HG02610 (cell line): Measurements from ENCODE around the gene RASEF.

Experiments
- ATAC-seq: cut with Tn5 transposase; IDR thresholded peaks from one replicate; pipeline ENCODE4 v1.9.1; 2021; ENCODE audit warnings: mild to moderate bottlenecking, moderate library complexity; ENCODE audit not compliant: unreplicated experiment

The RASEF gene

DNA sequence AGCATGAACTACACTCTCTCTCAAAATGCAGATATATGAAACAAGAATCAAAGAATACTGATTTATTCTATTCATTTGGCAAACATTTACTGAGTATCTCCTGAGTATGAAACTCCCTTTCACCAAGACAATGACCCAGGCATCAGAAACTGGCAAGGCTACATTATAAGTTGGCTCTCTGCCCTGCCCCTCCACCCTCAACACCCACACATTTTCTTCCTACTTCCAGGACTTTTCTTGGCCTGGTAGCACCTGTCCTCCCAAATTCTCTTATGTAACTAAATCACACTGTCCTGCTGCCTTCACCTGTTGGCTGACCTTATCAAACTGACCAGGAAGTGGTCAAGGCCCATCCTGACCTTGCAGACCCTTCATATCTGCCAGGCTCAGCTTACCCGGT is 3.5 kb downstream of the RASEF start:
- ATAC-seq: no peak

DNA sequence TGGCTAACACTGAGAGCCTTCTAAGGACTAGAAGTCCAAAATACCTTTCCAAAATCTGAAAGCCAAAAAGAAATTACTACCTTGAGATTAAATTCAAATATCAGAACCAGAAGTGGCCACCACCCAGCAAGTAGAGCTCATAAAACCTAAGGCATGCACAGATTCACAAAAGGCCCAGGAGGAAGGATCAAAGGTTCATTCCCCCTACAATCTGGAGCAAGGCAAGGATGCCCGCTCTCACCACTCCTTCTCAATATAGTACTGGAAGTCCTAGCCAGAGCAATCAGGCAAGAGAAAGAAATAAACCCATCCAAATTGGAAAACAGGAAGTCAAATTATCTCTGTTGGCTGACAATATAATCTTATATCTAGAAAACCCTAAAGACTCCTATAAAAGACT is 6.0 kb downstream of the RASEF start:
- ATAC-seq: no peak

DNA sequence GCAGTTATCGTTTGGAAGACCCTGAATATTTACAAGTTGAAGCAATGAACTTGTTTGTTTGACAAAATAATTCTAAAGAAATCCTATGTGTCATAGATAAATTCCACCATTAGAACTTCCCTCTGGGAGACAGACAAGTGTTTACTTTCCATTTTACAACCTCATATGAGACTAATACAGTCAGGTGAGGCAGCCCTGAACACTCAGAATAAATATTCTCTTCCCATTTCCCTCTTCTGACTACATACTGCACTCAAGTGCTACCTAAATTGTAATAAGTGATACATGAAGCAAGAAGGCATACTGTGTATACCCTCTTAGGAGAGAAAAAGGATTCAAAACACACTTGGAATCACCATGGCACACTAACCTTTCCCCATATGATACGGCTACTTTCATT is 6.8 kb downstream of the RASEF start:
- ATAC-seq: no peak

DNA sequence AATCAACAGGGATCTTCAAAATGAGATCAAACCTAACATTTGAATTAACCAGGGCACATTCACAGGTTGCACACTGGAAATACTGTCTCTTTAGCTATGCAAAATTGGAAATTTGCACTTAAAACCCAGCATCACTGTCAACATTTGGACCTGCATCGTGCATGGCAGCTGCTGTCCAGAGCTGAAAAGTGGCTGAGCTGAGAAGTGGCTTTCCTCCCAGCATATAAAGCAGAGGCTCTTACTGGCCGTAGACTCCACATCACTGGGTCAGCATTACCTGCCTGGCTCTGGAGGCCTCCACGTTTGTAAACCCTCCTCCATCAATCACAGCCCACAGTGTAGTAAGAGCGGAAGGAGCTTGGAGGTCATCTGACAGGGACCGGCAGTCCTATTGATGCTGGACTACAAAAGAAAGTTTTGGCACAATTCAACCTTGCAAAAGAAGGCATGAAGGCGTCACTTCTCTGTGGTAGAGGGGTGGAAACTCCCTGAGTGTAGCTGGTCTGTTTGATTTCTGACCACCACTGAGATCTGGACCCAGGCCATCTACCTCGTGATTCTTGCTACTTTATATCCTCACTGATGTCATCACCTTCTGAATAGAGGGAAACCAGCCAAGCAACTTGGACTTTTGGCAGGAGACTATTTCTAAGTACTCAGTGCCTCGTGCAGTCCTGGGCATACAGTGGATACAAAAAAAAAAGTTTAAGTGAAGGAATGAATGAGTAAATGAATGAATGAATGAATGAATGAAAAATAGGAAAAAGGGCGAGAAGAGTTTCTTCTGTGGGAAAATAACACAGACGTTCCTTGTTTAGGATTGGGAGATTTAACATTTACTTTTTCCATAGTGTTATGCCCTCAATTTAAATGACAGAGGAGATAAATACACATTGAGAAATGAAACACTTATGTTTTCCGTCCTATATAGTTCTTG is 14.8 kb downstream of the RASEF start:
- no peak for ATAC-seq

DNA sequence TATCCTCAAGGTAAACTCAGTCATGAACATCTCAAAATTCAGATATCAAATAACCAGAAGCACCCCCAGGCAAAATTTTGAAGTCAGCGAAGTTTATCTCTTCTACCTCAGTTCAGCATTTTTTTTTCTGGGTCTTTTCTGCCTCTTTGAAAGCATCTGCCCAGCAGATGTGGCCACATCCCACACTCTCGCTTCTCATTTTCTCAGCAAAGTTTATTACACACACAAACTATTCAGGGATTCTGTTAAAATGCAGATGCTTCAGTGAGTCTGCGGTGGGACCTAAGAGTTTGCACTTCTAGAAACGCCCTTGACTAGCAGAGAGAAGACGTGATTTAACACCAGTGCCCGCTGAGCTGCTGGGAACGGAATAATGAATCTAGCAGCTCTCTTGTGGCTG is 19.3 kb downstream of the RASEF start:
- no peak for ATAC-seq

DNA sequence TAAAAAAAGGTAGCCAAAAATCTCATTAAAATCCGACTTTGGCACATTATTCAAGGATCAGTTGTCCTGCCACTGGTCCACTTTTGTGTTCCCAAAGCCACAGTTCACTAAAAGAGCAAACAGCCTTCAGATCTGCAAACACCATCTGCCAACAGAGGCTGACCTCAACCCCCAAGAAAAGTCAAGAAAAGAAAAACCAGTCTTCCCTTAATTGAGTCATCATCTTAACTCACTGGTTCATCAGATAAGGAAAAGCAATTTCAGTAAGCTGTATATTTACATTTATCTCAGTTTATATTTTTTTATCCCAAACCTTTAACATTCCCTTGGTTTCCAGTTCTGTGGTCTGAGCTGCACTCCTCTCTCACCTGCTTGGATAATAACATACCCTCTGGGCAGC is 21.2 kb downstream of the RASEF start:
- no peak for ATAC-seq

DNA sequence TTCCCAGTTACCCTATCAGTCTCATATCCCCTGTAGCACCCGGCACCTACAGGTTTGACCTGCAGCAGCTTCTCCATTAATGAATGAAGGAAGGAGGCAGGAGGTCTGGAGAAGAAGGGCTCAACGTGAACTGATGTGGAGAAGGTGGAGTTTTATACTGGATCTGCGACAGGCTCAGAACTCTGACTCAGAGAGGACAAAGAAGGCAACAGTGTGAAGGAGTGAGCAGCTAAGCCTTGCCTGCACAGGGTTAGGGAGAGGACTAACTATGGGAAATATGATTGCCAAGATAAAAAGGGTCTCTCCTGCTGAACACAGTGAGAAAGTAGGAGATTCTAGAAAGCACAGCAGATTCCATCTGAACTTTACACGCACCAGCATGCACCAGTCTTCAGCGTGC is 23.6 kb downstream of the RASEF start:
- ATAC-seq: no peak

DNA sequence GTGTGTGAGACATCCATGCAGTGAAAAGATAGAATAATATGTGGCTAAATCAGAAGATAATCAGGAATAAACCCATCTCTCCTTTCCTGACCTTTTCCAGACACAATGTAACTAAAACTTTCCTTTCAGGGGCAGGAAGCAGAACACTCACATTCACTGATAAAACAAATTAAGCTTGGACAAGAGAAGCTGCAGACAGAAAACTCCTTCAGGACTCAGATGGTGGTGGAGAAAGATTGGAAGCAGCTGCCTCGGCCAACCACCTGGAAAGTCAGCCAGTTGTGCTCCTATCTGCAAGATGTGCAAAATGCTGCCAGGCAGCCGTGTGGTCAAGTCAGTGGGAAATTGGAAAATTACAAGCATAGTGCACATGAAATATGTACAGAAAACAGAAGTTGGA is 26.9 kb downstream of the RASEF start:
- ATAC-seq: no peak

DNA sequence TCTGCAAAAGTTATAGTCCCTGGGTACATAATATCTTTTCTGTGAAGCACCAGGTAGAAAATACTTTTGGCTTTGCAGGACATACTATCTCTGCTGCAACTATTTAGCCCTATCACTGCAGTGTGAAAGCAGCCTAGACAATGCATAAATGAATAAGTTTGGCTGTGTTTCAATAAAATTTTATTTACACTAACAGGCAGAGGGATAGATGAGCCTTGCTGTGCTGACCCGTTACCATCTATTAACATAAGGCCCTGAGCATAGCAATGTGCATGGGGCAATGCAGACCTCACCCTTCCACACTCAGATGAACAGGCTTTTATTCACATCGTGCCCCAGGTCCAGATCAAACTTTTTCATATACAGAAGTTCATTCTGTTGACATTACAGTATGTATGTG is 27.8 kb downstream of the RASEF start:
- no peak for ATAC-seq

DNA sequence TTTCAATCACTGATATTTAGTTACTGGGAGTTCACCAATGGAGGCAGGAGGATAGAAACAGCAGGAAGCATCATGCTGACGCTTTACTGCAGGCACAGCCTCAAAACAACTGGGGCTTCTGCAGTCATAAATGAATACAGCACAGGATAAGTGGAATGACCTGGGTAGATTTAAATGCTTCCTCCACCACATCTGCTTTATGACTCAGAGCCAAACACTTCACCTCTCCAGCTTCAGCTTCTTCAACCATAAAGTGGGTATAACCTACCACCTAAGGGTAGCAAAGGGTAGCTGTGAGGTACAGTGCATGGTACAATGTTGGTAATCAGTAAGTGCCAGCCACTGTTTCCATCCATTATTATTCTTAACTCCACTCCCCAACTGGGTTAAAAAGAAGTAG is 28.4 kb downstream of the RASEF start:
- ATAC-seq: no peak

DNA sequence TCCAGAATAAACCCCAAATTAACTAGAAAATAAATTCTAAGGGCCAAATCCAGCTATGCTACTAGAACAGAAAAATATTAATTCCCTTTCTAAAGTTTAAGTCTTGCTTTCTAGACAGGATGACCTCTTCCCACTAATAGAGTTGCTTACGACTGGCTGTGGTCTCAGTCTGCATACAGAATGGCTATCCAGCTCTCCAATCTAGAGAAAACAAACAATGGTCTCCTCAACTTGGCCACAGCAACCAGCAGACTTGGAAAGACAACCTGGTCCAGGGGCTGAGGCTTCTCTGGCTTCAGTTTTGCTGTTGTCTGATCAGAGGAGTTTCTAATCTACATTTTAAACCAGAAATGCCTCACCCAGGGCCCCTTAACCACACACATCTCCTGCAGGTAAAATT is 28.9 kb downstream of the RASEF start:
- ATAC-seq: no peak

DNA sequence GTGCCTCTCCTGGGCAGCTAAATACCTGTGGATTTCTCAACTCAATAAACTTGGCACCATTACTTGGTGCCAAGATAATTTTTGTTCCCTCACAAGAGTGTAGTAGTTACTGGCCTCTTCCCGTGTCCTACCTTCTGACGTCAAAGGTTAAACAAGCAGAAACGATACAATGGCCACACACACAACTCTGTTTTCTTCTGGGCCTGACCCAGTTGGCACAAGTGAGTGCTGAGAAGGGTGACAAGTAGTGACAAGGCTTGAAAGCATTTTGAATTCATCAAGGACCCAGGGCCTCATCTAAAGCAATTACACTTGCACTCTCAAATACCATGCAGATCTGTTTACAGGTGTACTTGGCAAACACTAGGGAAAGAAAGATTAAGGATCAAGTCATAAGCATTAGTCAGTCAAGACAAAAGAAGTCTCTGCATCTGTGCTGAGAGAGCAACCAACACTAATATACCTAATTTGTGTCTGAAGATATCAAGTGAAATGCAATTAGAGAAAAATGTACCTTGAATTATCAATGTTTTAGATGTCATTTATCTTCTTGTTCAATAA is 30.8 kb downstream of the RASEF start:
- no peak for ATAC-seq

DNA sequence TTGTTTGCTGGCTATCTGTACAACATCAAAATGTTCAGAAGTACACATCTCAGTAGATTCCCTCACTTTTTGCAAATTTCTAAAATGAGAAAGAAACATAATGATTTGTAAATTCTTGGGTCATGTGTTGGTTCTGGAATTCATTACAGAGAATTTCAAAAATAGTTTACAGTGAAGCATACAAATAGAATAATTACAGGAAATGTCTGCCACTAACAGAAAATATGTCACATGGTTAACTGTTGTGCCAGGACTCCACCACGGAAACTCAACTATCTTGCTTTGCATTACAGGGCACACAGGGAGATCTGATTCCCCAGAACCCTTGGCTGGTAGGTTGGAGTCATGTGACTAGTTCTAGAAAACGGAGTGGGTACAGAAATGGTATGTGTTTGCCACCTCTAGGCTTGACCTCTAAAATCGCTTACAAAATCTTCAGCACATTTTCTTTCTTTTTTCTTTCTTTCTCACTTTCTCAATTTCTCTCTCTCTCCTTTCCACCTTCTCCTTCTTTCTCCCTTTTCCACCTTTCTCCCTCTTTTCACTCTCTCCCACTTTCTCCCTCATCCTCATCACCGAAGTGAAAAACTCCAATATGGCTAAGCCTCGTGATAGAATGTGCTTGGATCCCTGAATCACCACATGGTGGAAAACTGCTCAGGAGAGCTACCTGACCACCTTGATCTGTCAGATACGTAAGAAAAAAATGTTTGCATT is 32.4 kb downstream of the RASEF start:
- no peak for ATAC-seq

DNA sequence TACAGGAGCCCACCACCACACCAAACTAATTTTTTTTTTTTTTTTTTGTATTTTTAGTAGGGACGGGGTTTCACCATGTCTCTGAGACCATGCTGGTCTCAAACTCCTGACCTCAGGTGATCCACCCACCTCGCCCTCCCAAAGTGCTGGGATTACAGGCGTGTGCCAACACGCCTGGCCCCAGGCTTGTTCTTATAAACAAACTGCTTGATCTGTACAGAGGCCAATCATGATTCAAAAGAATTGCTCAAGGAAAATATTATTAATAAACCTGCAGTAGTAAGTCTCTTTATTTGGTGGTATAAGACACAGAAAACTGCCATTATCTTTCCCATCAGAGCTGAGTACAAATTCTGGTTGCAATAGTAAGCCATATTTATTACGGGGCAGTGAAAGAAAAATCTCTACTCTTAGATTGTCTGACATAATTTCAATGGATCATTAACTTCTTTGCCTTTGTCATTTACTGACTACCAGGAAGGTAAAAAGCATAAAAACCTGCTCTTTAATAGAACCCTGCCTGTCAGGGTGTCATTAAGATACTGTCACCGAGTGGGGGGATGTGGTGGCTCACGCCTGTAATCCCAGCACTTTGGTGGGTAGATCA is 33.3 kb downstream of the RASEF start:
- ATAC-seq: no peak

DNA sequence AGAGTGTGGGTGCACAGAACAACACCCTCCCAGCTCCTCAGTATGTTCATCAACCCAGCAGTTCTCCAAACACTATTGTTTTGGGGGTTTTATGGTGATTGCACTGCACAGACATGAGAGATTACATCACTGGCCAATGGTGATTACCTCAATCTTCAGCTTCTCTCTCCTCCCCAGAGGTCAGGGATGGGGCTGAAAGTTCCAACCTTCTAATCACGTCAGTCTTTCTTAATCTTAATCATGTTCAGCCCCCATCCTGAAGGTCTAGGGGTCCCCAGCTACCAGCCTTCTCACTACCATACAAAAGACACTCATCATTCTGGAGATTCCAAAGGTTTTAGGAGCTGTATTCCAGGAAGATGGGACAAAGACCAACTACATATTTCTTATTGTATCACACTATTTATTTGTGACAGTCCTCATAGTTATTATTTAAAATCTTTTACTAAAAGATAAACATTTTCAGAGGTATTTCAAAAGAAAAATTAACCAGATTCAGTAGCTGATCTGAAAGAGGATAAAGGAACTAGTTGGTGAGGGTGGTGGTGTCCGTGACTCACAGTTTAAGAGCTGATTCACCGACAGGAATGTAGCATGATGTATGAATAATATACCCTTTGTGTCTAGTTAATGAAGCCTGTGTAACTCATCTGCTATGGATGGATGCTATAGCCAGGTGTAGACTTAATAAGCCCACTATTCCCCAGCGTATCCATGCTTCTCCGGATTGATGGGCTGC is 35.6 kb downstream of the RASEF start:
- ATAC-seq: no peak

DNA sequence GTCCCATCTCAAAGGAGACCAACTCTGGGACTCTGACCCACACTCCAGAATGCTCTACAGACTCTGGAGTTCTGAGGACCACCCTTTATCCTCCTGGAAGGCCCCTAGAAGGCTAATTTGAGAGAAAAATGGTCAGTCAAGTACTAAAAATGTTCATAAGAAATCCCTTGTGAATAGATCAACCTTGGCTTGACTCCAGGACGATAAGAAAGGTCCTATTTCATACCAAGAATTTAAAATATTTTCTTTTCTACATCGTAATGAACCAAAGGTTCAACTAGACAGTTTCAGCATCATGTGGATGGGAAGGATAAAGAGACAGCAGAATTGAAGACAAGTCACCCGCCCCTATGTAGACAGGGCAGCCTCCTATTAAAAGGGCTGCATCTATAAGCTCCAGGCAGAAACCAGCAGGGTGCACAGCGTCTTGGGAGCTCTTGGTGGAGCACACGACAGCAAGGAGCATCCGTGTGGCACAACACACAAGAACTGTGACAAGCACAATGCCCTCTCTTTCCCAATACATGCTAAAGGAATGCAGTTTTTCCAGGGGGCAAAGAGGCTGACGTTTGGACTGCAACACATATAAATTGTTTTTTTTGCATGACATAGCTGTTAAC is 38.3 kb downstream of the RASEF start:
- ATAC-seq: no peak

DNA sequence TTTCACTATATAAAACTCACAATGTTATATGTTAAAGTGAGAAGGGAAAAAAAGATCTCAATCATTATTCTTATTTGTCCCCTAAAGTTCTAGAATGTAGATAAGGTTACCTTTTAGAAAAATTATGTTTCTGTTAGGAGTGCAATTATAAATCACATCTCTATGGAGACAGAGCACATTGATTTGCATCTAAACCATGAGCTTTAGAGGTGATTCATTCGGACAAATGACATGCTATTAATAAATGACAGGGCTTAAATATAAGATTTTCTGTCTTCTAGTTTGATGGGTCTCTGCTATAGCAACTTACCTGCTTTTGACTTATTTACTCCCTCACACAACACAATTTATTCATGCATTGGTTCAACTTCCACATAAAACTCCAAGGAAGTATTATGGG is 39.8 kb downstream of the RASEF start:
- ATAC-seq: no peak

DNA sequence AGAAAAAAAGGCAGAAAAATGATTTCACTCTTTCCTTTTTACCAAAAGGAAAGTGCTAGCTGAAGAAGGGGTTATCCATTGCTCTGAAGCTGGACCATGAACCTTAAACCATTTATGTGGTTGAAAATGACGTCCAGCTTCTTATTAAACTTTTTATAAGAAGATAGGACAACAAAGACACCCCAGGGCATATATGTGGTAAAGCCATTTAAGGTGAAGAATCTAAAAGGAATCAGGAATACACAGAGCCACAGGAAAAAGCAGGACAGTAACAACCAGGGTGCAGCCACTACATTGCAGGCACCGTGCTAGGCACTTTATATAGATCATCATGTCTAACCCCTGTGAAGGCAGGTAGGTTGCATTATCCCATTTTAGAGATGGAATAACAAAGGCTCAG is 42.1 kb downstream of the RASEF start:
- ATAC-seq: no peak

DNA sequence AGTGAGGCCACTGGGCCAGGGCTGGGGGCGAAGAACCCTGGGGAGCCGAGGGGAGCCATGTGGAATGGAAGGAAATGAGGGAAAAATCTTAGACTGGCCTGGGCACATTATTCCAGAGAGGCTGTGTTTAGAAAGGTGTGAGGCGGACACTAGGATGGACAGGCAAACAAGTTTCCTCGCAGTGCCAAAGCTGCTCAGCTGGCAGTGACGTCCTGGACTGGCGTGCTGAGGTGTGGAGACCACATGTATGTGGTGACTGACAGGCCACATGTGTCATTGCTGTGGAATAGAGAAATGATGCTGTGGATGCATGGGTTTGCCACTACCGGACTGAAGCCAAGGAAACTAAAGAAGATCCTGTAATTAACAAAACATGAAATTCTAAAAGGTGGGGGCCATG is 42.6 kb downstream of the RASEF start:
- ATAC-seq: no peak

DNA sequence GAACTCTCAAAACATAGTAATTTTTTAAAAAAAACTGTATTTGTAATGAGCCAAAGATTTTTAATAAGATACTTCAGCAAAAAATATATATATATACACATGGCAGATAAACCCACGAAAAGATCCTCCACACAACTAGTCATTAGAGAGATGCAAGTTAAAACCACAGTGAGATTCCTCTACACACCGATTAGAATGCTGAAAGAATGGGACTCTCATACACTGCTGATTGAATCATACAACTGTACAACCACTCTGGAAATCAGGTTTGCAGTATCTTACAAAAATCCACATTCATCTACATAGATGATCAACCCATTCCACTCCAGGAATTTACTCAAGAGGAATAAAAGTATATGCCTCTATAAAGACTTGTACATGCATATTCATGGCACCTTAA is 43.7 kb downstream of the RASEF start:
- no peak for ATAC-seq

DNA sequence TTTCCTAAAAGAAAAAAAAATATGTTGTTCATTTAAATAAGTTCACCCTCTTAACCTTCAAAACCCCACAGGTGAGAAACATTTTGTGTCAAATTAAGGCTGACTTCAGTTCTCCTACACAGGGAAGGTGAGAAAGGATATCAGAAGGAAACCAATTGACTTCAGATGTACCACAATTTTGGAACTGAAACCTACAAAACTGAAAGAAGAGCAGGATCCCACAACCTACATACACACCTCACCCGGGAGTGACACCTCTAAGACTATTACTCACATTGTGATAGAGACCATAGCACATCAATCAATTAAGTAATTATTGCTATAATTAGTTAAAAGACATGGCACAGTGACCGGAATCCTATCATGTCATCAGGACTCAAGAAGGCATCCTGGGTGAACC is 47.0 kb downstream of the RASEF start:
- ATAC-seq: no peak
